LHCN-M2 (cell line): Measurements from ENCODE around the gene SYNGAP1. TPM values are rescaled to one million over a fixed set of nuclear protein-coding genes. Genes with fewer than 3 reads are reported as not detected.
A peak's percentile ranks its signal among the peaks of the same experiment; 100 is the strongest.

Source experiments
- DNase-seq: peaks from one replicate; pipeline ENCODE4 v3.0.0-alpha.2; 2012; ENCODE audit warnings: low read depth
- total RNA-seq: library from RNA; depleted of rRNA; stranded (reverse); fragments of >200 nt; gene quantifications from 2 replicates; pipeline ENCODE4 v1.2.3, GENCODE V29; 2014

Gene SYNGAP1
- total RNA-seq, 1 experiment from 2014 or later, result 4.2 TPM

DNA sequence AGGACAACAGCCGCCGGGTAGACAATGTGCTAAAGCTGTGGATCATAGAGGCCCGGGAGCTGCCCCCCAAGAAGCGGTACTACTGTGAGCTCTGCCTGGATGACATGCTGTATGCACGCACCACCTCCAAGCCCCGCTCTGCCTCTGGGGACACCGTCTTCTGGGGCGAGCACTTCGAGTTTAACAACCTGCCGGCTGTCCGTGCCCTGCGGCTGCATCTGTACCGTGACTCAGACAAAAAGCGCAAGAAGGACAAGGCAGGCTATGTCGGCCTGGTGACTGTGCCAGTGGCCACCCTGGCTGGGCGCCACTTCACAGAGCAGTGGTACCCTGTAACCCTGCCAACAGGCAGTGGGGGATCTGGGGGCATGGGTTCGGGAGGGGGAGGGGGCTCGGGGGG lies 17.8 kb downstream of the SYNGAP1 start:
- no peak for DNase-seq

DNA sequence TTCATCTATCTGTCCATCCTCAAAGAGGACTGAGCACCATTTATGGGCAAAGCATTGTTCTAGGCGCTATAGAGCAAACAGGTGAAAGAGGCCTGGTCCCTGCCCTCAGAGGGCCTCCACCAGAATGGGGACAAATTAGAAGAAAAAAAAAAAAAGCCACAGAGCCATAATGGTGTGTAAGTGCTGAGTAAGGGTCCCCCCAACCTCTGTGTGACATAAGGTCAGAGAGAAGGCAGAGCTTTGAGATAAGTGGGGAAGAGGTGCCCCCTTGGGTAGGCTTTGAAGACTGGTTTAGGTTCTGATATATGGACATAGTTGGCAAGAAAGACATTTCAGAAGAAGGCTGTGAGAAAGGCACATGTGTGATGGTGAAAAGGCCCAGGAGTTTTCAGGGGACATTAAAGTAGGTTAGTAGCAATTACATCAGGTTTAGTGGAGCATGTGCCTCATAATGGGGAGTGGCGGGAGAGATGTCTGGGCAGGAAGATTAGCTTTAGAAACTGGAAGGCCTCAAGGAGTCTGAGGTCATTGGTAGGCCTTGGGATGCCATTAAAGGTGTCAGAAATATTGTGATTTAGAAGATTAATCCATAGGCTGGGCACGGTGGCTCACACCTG lies 19.2 kb downstream of the SYNGAP1 start:
- no peak for DNase-seq

DNA sequence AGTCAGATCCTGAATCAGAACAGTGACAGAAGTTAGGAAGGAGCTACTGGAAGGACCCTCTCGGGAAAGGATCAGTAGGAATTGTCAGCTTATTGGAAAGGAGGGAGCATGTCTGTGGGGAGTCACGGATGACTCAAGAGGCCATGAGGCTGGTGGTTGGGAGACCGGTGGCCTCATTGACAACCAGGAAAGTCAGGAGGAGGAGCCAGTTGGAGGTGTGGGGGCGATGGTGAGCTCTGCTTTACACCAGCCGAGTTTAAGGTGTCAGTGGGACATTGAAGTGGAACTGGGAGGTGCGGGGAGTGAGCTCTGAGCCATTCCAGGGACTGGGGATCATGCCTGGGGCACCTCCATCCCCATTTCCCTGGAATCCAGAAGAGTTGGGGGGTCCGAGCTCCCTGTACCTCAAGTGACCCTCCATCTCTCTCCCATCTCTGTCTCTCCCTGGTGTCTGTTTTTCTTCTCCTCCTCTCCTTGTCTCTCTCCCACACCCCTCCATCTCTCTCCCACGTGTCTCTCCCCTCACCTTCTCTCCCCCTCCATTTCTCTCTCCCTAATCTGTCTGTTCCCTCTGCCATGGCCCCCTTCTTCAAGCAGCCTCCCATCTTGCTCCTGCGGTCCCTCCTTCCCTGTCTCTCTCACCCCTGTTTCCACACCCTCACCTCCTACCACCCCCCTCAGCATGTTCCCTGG lies 20.2 kb downstream of the SYNGAP1 start:
- DNase-seq, result no peak

DNA sequence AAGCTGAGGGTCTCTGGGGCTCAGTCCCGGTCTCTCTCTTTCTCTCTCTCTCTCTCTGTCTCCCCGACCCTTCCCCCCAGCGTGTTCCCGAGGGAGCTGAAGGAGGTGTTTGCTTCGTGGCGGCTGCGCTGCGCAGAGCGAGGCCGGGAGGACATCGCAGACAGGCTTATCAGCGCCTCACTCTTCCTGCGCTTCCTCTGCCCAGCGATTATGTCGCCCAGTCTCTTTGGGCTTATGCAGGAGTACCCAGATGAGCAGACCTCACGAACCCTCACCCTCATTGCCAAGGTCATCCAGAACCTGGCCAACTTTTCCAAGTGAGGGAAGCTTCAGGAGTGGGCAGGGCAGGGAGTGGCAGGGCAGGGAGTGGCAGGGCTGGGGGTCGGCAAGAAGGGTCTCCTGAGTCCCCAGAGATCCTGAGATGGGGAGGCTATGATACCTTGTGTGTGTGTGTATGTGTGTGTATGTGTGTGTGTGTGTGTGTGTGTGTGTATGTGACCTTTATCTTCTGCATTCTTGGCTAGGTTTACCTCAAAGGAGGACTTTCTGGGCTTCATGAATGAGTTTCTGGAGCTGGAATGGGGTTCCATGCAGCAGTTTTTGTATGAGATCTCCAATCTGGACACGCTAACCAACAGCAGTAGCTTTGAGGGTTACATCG lies 20.9 kb downstream of the SYNGAP1 start:
- no peak for DNase-seq

DNA sequence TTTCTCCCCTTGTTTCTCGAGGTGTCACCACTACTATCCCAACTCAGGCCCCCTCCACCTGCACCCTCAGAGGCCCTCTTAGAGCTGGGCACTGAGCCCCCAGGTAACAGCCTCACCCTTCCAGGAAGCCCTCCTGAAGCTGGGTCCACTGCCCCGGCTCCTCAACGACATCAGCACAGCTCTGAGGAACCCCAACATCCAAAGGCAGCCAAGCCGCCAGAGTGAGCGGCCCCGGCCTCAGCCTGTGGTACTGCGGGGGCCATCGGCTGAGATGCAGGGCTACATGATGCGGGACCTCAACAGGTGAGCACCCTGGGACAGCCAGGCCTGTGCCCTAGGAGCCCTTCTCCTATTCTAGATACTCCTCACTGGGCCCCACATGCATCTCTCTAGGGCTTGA lies 21.6 kb downstream of the SYNGAP1 start:
- no peak for DNase-seq

DNA sequence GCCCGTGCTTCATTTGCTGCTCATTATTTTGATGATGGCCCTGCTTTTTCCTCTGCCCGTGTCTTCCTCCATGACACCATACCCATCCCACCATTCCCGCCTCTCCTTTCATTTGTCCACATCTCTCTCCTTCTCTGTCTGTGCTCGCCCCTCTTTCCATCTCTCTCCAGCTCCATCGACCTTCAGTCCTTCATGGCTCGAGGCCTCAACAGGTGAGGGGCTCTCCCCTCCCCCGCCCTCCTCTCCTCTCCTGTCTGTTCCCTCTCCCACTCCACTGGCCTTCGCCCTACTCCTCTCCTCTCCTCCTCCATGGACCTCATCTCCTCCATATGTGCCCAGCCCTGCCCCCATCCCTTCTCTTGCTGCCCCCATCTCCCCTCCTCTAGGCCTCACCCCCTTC lies 22.4 kb downstream of the SYNGAP1 start:
- no peak for DNase-seq

DNA sequence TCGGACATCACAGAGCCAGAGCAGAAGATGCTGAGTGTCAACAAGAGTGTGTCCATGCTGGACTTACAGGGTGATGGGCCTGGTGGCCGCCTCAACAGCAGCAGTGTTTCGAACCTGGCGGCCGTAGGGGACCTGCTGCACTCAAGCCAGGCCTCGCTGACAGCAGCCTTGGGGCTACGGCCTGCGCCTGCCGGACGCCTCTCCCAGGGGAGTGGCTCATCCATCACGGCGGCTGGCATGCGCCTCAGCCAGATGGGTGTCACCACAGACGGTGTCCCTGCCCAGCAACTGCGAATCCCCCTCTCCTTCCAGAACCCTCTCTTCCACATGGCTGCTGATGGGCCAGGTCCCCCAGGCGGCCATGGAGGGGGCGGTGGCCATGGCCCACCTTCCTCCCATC lies 23.2 kb downstream of the SYNGAP1 start:
- no peak for DNase-seq

DNA sequence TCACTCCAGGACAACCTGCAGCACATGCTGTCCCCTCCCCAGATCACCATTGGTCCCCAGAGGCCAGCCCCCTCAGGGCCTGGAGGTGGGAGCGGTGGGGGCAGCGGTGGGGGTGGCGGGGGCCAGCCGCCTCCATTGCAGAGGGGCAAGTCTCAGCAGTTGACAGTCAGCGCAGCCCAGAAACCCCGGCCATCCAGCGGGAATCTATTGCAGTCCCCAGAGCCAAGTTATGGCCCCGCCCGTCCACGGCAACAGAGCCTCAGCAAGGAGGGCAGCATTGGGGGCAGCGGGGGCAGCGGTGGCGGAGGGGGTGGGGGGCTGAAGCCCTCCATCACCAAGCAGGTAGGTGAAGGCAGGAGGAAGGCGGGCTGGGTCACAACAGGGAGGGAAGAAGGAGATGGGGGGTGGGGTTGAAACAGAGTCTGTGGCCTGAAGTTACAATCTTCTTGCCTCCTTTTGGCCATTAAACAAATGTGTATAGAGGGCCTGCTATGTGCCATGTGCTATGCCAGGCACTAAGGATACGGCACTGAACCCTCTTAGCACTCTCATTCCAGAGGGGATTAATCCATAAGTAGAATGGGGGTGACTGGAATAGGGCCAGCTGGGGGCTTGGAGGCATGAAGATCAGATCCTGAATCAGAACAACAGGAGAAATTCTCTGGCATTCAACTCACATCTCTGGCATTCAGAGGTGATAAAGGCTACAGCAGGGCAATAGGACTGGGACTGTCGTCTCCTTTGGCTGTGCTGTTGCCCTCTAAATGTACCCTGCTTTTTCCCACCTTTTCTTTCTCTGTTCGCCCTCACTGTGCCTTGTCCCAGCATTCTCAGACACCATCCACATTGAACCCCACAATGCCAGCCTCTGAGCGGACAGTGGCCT lies 24.0 kb downstream of the SYNGAP1 start:
- DNase-seq, result no peak

DNA sequence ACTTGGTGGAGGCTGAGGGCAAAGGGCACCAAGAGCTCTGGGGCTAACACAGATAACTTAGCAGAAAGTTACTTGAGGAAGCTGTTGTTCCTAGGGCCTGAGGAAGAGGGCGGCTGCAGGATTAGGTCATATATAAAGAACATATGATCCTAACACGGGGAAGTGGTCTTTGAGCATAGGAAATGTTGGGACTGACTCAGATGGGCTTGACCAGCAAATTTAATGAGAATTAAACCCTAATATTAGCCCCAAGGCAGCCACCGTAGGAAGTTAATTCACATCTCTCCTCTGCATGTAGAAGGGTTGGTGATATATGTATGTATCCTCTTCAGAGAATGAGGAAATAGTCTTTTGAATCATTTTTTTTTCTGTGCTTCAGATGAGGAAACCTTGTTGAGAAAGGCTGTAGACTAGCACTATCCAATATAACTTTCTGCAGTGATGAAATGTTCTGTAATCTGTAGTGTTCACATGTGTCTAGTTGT lies 25.3 kb downstream of the SYNGAP1 start:
- DNase-seq, result no peak

DNA sequence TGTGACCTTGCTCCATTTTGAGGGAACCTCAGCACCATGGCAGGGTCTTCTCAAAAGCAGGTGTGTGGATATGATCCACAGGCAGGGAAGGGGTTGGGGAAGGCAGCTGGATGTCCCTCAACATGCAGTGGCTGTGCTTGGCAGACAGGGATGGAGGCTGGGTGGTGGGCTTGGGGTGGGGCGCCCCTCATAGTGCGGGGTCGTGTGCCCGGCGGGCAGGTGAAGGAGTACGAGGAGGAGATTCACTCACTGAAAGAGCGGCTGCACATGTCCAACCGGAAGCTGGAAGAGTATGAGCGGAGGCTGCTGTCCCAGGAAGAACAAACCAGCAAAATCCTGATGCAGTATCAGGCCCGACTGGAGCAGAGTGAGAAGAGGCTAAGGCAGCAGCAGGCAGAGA lies 26.5 kb downstream of the SYNGAP1 start:
- no peak for DNase-seq

DNA sequence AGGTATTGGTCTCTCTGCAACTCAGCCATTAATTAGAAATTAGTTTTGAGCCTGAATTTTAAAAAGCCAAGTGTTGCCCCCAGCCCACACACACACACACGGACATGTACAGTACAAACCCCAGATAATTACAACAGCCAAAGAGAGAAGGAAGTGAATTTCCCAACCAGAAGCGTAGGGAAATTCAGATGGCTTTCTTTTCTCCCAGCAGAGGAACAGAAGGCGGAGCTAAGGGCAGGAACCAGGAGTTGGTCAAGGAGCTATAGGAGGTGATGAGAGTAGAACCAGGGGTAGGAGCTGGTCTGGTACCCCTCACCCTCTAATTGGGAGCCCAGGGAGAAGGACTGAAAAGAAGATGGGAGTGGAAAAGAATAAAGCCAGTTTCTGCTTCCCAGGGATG lies 30.6 kb downstream of the SYNGAP1 start:
- no peak for DNase-seq

DNA sequence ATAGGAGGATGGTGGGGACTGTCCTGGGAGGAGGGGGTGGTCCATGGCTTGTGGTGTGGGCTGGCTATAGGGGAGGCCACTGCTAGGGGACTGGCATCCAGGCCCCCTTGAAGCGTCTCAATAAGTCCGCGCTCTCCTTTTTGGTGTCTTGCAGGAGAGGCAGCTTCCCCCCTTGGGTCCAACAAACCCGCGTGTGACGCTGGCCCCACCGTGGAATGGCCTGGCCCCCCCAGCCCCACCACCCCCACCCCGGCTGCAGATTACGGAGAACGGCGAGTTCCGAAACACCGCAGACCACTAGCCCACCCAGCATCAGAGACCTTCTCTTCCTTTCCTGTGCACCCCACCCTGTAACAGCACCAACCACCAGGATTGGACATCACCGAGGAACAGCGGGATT lies 31.7 kb downstream of the SYNGAP1 start:
- DNase-seq, result no peak

DNA sequence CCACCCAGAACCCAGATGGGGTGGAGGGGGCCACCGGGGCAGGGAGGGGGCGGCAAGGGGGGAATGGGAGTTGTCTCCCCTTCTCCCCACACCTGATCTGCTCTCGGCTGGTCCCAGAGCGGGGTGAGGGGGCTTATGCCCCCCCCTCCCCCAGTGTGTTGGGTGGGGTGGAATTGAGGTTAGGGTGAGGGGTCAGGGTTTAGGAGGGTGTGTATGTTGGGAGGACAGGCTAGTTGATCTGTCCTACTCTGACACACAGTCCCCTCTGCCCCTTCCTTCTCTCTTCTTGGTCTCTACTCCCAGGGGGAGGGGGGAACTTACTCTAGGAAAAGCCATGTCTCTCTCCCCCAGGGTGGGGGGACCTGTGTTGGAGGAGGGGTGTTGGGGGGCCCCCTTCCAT lies 32.6 kb downstream of the SYNGAP1 start:
- no peak for DNase-seq

DNA sequence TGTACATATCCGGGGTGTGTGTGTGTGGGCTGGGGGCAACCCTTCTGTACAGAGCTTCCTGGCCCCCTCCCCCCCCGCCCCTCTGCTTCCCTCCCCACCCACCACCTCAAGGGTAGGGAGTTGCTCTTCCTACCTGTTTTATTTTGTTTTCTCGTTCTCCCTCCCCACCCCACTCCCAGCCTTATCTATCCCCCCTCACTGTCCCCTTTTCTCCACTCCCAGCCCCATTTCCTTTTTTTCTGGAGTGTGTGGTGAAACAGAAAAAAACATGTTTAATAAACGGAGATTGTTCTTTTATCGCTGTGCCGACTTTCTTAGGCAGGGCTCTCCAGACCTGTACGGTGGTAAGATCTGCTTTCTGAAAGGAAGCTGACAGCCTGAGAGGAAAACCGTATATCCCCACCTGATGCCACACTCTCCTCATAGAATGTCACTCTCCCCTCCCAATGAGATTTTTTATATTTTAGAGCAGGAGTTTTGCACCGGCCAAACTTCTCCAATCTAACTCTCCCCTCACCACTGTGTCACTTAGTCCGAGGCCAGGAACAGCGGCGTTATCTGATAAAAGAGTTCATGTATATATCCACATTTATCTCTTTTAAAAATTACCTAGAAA lies 33.6 kb downstream of the SYNGAP1 start:
- DNase-seq, result no peak

DNA sequence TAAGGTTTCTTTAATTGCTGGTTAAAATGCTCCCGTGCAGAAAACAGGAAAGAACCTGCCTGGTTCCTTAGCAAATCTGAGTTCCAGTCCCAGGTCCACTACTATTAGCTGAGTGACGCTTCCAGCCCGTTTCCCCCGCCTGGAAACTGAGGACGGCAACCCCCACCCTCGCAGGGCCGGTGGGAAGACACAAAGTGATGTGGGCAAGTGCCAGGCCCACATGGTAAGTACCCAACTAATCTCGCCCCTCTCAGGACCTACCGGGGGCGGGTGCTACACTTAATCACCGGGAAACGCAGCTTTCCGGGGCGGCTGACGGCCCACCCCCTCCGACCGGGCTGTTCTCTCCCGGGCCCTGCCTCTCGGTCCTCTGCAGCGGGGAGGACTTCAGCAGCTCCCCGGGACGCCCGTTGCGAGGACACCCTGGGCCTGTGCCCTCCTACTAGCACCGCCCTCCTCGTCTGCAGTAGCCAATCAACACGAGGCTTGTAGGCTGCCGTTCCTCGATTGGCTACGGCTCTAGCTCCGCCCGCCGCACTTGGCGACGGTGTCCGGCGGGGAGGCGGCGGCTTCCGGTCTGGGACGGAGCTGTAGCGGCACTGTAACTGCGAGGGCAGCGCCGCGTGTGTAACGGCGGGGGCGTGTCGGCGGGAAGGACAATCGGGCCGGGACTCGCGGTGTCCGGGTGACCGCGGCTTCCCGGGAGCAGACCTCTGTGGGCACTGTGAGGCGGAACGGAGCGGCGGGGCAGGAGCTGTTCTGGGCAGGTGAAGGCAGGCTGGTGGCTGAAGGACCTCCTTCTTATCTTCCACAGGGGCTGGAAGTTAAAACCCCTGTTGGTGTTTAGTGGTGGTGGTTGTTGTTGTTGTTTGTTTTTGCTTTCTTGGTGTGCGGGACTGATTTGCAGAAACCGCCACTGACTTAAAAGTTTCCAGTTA lies 34.4 kb downstream of the SYNGAP1 start, which contains the start of gene ZBTB9:
Gene ZBTB9, plus strand, starts transcription at position 568 of the 938 bp plus-strand sequence. CDS start 525 bp downstream, outside the sequence.
- peak; percentile 93 for DNase-seq

DNA sequence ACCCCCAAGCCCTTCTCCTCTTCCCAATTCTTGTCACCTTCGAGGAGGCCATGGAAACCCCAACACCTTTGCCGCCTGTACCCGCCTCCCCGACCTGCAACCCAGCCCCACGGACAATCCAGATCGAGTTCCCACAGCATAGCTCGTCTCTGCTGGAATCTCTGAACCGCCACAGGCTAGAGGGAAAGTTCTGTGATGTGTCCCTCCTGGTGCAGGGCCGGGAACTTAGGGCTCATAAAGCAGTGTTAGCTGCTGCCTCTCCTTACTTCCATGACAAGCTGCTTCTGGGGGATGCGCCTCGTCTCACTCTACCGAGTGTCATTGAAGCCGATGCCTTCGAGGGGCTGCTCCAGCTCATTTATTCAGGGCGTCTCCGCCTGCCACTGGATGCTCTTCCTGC lies 35.2 kb downstream of the SYNGAP1 start:
- no peak for DNase-seq

DNA sequence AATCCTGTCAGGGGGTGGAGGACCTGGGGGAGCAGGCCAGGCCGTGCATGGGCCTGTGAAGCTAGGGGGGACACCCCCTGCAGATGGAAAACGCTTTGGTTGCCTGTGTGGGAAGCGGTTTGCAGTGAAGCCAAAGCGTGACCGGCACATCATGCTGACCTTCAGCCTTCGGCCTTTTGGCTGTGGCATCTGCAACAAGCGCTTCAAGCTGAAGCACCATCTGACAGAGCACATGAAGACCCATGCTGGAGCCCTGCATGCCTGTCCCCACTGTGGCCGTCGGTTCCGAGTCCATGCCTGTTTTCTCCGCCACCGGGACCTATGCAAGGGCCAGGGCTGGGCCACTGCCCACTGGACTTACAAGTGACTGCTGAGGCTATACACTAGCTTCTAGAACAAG lies 36.3 kb downstream of the SYNGAP1 start:
- no peak for DNase-seq

DNA sequence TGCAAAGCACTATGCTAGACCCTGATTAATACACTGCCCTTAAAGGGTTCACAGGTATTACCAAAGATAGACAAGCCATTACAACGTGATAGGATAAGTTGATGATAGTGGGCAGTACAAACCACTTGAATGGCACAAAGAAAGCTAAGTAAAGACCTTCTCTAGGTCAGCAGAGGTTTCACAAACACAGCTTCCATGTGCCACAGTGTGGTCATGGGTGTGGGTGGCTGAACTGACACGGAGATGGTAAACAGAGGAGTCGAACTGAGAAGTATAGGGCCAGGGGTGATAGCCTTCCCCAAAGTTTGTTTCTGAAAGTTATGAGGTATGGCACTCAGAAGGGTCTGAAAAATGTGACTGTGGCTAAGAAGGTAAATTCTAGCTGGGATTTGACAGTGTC lies 38.8 kb downstream of the SYNGAP1 start:
- DNase-seq, result no peak

DNA sequence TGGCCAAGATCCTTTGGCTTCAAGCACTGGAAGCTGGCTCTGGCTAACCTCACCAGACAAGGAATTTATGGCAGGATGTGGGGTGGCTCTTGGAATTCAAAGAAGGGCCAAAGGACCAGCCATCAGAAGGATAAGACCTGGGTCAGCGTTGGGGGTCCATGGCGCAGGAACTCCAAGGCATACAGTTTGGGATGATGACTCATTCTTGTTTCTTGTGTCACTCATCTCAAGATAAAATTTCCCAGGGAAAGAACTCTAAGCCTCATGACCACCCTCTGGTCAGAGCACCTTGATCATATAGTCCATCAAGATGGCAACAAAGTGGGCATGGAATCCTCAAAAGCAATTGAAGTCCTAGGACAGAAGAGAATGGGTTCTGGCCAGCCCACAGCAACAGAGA lies 39.4 kb downstream of the SYNGAP1 start:
- no peak for DNase-seq

DNA sequence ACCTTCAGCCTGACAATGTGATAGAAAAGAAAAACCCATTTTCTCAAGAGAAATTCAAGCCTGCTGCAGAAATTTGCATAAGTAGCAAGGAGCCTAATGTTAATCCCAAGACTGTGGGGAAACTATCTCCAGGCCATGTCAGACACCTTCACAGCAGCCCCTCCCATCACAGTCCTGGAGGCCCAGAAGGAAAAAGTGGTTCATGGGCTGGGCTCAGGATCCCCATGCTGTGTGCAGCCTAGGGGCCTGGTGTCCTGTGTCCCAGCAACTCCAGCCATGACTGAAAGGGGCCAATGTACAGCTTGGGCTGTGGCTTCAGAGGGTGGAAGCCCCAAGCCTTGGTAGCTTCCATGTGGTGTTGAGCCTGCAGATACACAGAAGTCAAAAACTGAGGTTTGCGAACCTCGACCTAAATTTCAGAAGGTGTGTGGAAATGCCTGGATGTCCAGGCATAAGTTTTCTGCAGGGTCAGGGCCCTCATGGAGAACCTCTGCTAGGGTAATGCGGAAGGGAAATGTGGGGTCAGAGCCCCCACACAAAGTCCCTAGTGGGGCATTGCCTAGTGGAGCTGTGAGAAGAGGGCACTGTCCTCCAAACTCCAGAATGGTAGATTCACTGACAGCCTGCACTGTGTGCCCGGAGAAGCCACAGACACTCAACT lies 46.3 kb downstream of the SYNGAP1 start:
- DNase-seq, result no peak
